Stimulated activated CD8-positive, alpha-beta memory T cell treated with anti-CD3 and anti-CD28 coated beads, Interleukin-7, amount 100 ng/mL, for 1 hour (primary cell): ENCODE data around the gene NEU2.
"Not testable (repeated sequence)": the region's sequence is repeated elsewhere in the genome, so short reads cannot be mapped to it uniquely, and the experiment has no call there.

Experiments used
- DNase-seq, 2 donors: peaks; one replicate each; pipeline ENCODE4 v3.0.0-alpha.2; 2020; ENCODE audit warnings: low read depth in 2 of 2

Gene NEU2

GRCh38 chr2:233056961-233057605 lies 24.6 kb downstream of the NEU2 start:
- DNase-seq: no peak

- no peak for DNase-seq
These were observed 26.5 kb downstream of the NEU2 start for GRCh38 chr2:233058717-233059546.

- no peak for DNase-seq
These were observed 27.0 kb downstream of the NEU2 start for GRCh38 chr2:233059547-233059796.

GRCh38 chr2:233059797-233060500 lies 27.5 kb downstream of the NEU2 start, which contains the start of gene INPP5D:
TSS of gene INPP5D (plus strand) at chr2:233060342. CDS start at chr2:233060479, 137 bp downstream.
- peak; percentile 54 for DNase-seq

- no peak for DNase-seq
These were observed 28.1 kb downstream of the NEU2 start for GRCh38 chr2:233060501-233060979.

- no peak for DNase-seq
These were observed 28.6 kb downstream of the NEU2 start for GRCh38 chr2:233060980-233061590.

GRCh38 chr2:233061591-233062450 lies 29.3 kb downstream of the NEU2 start:
- DNase-seq: no peak

- no peak for DNase-seq
These were observed 30.0 kb downstream of the NEU2 start for GRCh38 chr2:233062451-233062850.

GRCh38 chr2:233062946-233063268 lies 30.4 kb downstream of the NEU2 start:
- no peak for DNase-seq

- no peak for DNase-seq
These were observed 30.9 kb downstream of the NEU2 start for GRCh38 chr2:233063269-233063975.

- no peak for DNase-seq
These were observed 31.5 kb downstream of the NEU2 start for GRCh38 chr2:233063976-233064411.

GRCh38 chr2:233064530-233065199 lies 32.2 kb downstream of the NEU2 start:
- DNase-seq: no peak

- DNase-seq: not testable (repeated sequence)
These were observed 32.7 kb downstream of the NEU2 start for GRCh38 chr2:233065200-233065589.

GRCh38 chr2:233065954-233066470 lies 33.5 kb downstream of the NEU2 start:
- DNase-seq: no peak

- no peak for DNase-seq
These were observed 36.4 kb downstream of the NEU2 start for GRCh38 chr2:233068762-233069418.

- DNase-seq: no peak
These were observed 40.4 kb downstream of the NEU2 start for GRCh38 chr2:233072838-233073237.

- DNase-seq: no peak
These were observed 41.6 kb downstream of the NEU2 start for GRCh38 chr2:233074106-233074505.

GRCh38 chr2:233075141-233075965 lies 42.9 kb downstream of the NEU2 start:
- no peak for DNase-seq

GRCh38 chr2:233075966-233076339 lies 43.5 kb downstream of the NEU2 start:
- DNase-seq: no peak
